ENCODE results near the gene PPIL6. TPM values are rescaled to one million over a fixed set of nuclear protein-coding genes. Genes with fewer than 3 reads are reported as not detected.

The PPIL6 gene
- total RNA-seq = 24.1 TPM

DNA sequence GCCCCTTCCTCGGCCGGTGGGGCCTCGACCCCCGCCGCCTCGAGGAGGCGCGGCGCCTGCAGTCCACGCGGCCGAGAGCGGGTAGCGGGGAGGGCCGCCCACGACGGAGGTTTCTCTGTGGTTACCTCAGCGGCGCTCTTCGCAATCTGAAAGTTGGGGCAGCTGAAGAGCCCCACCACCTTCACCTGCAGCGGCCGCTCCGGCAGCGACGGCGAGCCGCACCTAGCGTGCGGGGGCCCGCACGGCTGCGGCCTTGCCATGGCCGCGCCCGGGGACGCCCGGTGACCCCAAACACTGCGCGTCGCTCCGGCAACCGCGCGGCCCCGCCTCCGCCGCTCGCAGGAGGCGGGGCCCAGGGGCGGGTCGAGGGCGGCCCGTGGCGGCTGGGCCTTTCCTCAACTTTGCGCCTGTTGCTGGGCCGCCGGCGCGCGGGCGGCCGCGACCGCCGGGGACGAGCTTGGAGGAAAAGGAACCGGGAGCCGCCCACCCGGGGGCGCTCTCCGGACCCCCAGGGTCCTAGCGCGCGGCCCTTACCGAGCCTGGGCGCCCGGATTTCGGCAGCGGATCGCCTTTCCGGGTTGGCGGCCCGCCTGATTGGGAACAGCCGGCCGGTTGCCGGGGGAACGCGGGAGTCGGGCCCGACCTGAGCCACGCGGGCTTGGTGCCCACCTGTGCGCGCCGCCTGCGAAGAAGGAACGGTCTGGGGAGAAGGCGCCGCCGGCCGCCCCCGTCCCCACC is at the start of gene PPIL6, which contains the start of gene SMPD2:
TSS of gene PPIL6 (minus strand) at position 298 of the 738 bp plus-strand sequence. CDS start at position 260, 38 bp downstream.
TSS of gene SMPD2 (plus strand) at position 394 of the 738 bp plus-strand sequence. CDS start 398 bp downstream, outside the sequence.

DNA sequence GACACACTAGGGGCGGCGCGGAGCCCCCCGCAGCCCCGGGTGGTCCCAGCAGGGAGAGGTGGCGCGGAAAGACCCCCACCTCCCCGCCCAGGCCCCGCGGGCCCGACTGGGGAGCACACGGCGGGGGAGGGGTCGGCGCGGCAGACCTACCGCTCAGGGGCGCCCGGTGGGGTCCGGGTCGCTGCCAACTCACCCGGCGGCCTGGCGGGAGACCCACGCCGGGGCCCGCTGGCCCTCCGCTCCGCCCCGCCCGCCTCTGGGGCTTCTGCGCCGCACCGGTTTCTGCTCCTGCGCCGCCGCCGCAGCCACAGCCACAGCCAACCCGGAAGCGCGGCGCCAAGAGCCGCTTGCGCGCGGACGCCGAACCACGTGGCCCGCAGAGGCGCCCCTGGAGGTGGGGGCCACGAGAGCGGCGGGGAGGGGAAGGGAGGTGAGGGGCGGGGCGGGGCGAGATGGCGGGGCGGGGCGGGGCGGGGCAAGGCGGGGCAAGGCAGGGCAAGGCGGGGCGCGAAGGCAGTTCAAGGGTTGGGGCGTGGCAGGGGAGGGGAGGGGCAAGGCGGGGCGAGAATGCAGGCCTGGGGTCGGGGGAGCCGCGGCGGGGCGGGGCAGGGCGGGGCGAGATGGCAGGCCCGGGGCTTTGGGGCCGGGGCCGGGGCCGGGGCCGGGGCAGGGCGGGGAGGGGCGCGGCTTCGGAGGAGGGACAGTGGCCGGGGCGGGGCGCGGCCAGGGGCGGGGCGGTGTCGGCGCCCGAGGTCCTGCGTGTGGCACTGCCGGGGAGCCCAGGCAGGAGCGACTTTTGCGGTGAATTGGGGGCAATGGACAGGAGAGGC is 42.7 kb upstream of the PPIL6 start, which contains the start of gene ZBTB24:
TSS of gene ZBTB24 (minus strand) at position 315 of the 830 bp plus-strand sequence. CDS start 1,193 bp downstream, outside the sequence.

DNA sequence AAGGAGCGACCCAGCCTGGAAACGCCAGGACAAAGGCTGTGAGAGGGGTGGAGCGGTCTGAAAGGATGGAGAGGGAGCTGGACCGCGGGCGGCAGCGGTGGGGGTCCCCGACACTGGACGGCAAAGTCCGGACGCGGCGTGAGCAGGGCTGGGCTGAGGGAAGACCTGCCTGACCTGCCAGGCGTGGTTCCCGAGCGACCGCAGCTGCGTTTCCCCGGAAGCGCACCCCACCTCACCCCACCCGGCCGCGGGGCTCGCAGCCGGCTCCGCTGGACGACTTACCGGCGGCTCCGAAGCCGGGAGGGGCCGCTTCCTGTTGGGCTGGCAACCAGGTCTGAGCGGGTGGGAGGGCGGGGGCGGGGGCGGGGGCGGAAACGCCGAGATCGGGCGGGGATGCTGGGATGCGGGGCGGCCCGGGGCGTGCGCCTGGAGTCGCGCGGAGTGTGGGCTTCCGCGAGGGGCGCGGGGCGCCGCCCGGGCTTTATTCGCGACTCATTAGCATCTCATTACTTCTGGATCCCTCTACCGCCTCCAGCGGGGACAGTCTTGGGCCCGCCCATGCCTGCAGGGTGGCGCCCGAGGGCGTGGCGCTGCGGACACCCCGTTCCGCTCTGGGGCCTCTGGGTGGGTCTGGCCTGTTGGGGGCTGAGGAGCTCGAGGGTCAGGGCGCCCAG is 15.1 kb upstream of the PPIL6 start, which contains the start of gene MICAL1:
TSS of gene MICAL1 (minus strand) at position 336 of the 674 bp plus-strand sequence. CDS start 1,576 bp downstream, outside the sequence.

DNA sequence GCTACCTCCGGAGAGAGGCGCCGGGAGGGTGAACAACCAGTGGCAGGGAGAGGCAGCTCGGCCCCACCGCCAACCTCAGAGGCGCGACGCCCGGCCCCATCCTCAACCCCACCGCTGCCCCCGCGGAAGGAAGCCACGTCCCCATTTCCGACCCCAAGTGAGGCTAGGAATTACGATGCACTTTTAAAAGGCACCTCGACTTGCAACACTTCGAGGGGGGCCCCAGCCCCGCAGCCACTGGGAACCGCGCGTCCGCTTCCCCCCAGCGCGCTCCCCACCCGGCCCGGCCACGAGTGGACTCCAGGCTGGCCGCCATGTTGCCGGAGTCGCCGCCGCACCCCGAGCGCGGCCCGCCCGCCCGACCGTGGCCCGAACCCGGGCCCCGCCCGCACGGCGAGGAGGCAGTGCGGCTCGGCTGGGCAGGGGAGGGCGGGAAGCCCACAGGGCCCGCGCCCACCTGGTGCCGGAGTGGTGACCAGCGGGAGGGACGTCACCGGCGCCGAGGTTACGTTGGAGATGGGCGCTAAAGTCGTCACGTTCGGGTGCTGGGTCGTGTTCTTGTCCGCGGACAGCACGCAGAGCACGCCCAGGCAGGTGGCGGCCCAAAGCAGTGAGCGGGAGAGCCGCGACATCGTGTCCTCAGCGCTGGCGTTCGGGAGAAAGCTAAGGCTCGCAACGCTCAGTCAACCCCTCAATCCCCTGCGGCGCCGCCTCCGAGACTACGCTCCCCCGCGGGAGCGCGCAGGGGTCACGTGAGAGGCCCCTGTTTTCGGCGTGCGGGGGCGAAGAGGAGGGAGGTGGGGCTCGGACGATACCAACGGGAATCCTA is 58.5 kb downstream of the PPIL6 start, which contains the start of gene CD164:
TSS of gene CD164 (minus strand) at position 721 of the 829 bp plus-strand sequence. CDS start at position 632, 89 bp downstream.

Other genes starting within 250 kb of the PPIL6 start
- gene CD164, start 58.2 kb downstream of the PPIL6 start, total RNA-seq = 43.8 TPM
- gene SMPD2, start 96 bp upstream of the PPIL6 start, total RNA-seq = 7.5 TPM
- 69.8 TPM for gene MICAL1, start 15.1 kb upstream of the PPIL6 start, total RNA-seq
- gene ZBTB24, start 42.6 kb upstream of the PPIL6 start, total RNA-seq = 13.5 TPM

Data from parietal lobe (tissue), 1 donor.